ENCODE data around the gene HOTAIR. TPM values are rescaled to one million over a fixed set of nuclear protein-coding genes. Genes with fewer than 3 reads are reported as not detected.

HOTAIR gene
- total RNA-seq, 1 experiment from 2014 or later: not detected

DNA sequence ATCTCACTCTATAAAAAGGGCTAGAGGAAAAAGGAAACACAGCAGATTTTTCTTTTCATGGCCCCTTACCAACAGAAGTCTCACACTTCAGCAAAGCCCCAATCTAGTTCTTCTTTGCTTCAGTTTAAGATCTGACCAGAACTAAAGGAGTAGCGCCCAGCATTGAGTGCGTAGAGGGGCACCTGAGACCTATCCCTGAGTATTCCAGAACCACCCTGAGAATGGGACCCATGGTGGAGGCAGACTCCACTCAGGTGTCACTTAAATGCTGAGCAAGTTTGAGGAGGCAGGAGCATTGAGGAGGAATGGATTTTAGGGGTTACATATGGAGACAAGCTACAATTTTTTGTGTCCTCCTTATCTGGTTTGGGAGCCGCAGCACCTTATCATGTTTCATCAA lies 3.6 kb downstream of the HOTAIR start:
- Histone ChIP-seq H4K20me1 (ENCODE audit: control insufficient read depth, insufficient read depth, insufficient read length) (no peaks in the 10 kb centered on the region), H4K91ac (ENCODE audit: insufficient read length, low read depth, low read length) (no peak overlapping the region), H3K4me2 (ENCODE audit: insufficient read depth, insufficient read length, low read length) (no peak overlapping the region), H3K23me2 (ENCODE audit: insufficient read length, low read depth, low read length, poor library complexity, severe bottlenecking) (no peaks in the 10 kb centered on the region), H2AFZ (ENCODE audit: low read length) (no peak overlapping the region), H3K4me1 (ENCODE audit: insufficient read depth, low read length) (no peaks in the 10 kb centered on the region), H2AK5ac (ENCODE audit: insufficient read length, low read length) (no peak overlapping the region), H2BK15ac (ENCODE audit: low read depth, low read length) (no peak overlapping the region), H3K79me2 (ENCODE audit: insufficient read depth, low read length) (no peaks in the 10 kb centered on the region), H2BK20ac (ENCODE audit: low read depth, low read length, poor library complexity, severe bottlenecking) (no peak overlapping the region), H3K27ac (ENCODE audit: insufficient read length, low read depth, low read length) (no peak overlapping the region), H3K4ac (ENCODE audit: low read depth, low read length) (no peak overlapping the region), H2BK5ac (ENCODE audit: insufficient read length, low read length) (no peak overlapping the region), H4K5ac (ENCODE audit: insufficient read length, low read depth, low read length) (no peak overlapping the region), H3T11ph (ENCODE audit: low read length) (no peak overlapping the region), H3K9ac (ENCODE audit: extremely low read depth, insufficient read length, low read length) (no peak overlapping the region), H2BK12ac (ENCODE audit: insufficient read length, low read depth, low read length) (no peak overlapping the region), H4K8ac (replicated peaks; ENCODE audit: insufficient read length, low read depth, low read length) (no peak overlapping the region), H3K27me3 (ENCODE audit: insufficient read depth, low read length) (peaks cover 99% of the 10 kb centered on the region), H3K56ac (ENCODE audit: insufficient read length, low read depth, low read length) (no peak overlapping the region), H3K23ac (ENCODE audit: insufficient read length, low read depth, low read length) (no peak overlapping the region), H3K14ac (ENCODE audit: insufficient read depth, low read length) (no peak overlapping the region), H3K18ac (ENCODE audit: insufficient read length, low read depth, low read length) (no peak overlapping the region), H2BK120ac (ENCODE audit: low read depth, low read length, poor library complexity, severe bottlenecking) (no peak overlapping the region), H3K9me3 (ENCODE audit: control insufficient read depth, low read depth, low read length) (no peaks in the 10 kb centered on the region), H3K79me1 (ENCODE audit: insufficient read depth, low read depth, low read length, poor library complexity, severe bottlenecking) (no peaks in the 10 kb centered on the region)
- Mint-ChIP-seq H3K9me3 (peaks cover 8 to 11% of the 10 kb centered on the region in 2 experiments; a peak in 3 of 5 replicates), H3K4me1 (peaks cover 19 to 25% of the 10 kb centered on the region in 2 experiments), H3K36me3 (ENCODE audit: insufficient read depth in 1 of 3, low read depth in 3 of 3) (peaks cover 0 to 8% (median 3%) of the 10 kb centered on the region in 3 experiments; a peak in 3 of 7 replicates), H3K27ac (no peak overlapping the region), H3K4me3 (no peak overlapping the region), H3K27me3 (ENCODE audit: low read depth) (peaks cover 100% of the 10 kb centered on the region)
- DNase-seq: no peak
- TF ChIP-seq, protein P1, sequence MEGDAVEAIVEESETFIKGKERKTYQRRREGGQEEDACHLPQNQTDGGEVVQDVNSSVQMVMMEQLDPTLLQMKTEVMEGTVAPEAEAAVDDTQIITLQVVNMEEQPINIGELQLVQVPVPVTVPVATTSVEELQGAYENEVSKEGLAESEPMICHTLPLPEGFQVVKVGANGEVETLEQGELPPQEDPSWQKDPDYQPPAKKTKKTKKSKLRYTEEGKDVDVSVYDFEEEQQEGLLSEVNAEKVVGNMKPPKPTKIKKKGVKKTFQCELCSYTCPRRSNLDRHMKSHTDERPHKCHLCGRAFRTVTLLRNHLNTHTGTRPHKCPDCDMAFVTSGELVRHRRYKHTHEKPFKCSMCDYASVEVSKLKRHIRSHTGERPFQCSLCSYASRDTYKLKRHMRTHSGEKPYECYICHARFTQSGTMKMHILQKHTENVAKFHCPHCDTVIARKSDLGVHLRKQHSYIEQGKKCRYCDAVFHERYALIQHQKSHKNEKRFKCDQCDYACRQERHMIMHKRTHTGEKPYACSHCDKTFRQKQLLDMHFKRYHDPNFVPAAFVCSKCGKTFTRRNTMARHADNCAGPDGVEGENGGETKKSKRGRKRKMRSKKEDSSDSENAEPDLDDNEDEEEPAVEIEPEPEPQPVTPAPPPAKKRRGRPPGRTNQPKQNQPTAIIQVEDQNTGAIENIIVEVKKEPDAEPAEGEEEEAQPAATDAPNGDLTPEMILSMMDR (conservative IDR thresholded peaks at IDR 0.05): no peak
- no CpG with 5 or more reads among the region's 3 CpGs for WGBS (ENCODE audit: extremely low coverage, insufficient read length, low lambda C conversion rate)
